ENCODE results near the gene MFAP3L. TPM values are rescaled to one million over a fixed set of nuclear protein-coding genes. Genes with fewer than 3 reads are reported as not detected.

MFAP3L gene
- total and polyA plus RNA-seq, 8 donors: 0.29 to 2.4 (median 0.53) TPM; not detected in 1

DNA sequence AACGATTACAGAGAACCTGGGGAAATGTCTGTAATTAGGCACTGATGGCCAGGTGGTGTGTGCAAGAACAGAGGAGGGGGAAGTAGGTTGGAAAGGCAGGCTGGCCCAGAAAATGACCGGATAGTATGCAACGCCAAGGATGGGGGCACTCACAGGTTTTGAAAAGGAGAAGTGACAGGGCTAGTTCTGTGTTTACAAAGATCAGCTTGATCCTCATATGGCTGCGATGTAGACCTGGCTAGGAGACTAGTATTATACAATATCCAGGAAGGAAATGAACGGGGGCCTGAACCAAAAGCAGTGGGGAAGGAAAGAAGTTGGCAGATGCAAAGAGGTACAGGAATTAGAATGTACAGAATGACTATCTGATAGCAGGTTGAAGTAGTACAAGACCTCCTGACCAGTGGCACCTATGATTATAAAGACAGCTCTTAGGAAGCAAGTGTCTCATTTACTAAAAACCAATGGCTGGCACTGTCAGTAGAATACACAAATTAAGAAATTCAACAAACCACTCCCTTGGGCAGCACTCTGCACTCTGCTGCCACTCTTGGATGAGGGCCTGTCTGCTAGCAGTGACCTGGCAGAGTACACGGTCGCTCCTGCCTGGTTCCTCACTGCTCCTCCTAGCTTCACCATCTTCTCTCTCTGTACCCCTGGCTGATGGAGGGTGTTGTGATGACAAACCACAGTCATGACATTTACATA, 14.1 kb downstream of the MFAP3L start:
- H3K27ac ChIP-seq: no peak overlapping the region
- peaks cover 0 to 11% (median 0%) of the 10 kb centered on the region in 4 donors for H3K4me1 ChIP-seq
- intact Hi-C loops (cut with DNase I; ENCODE audit: low total_unique reads): no loop called here
- H3K4me3 ChIP-seq: no peak overlapping the region
- no peaks in the 10 kb centered on the region for H3K27me3 ChIP-seq
- 57 to 74% (median 65%) methylated on average over 7 of the region's 7 CpGs for WGBS, 5 donors
- no peak for TF ChIP-seq EP300 (IDR thresholded peaks at IDR 0.05)
- no peak for TF ChIP-seq POLR2AphosphoS5 (IDR thresholded peaks at IDR 0.05)
- no peak for TF ChIP-seq POLR2A (IDR thresholded peaks at IDR 0.05)
- TF ChIP-seq, protein P1, sequence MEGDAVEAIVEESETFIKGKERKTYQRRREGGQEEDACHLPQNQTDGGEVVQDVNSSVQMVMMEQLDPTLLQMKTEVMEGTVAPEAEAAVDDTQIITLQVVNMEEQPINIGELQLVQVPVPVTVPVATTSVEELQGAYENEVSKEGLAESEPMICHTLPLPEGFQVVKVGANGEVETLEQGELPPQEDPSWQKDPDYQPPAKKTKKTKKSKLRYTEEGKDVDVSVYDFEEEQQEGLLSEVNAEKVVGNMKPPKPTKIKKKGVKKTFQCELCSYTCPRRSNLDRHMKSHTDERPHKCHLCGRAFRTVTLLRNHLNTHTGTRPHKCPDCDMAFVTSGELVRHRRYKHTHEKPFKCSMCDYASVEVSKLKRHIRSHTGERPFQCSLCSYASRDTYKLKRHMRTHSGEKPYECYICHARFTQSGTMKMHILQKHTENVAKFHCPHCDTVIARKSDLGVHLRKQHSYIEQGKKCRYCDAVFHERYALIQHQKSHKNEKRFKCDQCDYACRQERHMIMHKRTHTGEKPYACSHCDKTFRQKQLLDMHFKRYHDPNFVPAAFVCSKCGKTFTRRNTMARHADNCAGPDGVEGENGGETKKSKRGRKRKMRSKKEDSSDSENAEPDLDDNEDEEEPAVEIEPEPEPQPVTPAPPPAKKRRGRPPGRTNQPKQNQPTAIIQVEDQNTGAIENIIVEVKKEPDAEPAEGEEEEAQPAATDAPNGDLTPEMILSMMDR (IDR thresholded peaks at IDR 0.05): no peak
- DNase-seq: no peak
- no peaks in the 10 kb centered on the region for H3K36me3 ChIP-seq
- no peaks in the 10 kb centered on the region for H3K9me3 ChIP-seq

DNA sequence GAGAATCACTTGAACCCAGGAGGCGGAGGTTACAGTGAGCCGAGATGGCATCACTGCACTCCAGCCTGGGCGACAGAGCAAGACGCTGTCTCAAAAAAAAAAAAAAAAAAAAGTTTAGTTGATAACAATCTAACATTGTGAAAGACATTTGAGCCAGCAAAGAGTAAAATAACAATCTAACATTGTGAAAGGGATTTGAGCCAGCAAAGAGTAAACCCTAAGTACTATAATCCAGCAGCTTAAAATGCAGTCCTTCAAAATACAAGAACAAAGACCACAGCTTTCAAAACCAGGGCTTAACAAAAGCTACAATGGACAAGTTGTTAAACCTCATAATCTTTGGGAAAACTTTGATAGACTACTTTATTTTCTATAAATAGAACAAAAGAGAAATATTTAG, 16.9 kb downstream of the MFAP3L start:
- intact Hi-C loops (cut with DNase I; ENCODE audit: low total_unique reads): no loop called here
- WGBS, 5 donors: 68 to 88% (median 84%) methylated on average over 4 of the region's 4 CpGs
- H3K9me3 ChIP-seq: no peaks in the 10 kb centered on the region
- TF ChIP-seq POLR2A (IDR thresholded peaks at IDR 0.05) (no peak), POLR2AphosphoS5 (IDR thresholded peaks at IDR 0.05) (no peak), EP300 (IDR thresholded peaks at IDR 0.05) (no peak)
- TF ChIP-seq, protein P1 (IDR thresholded peaks at IDR 0.05): no peak
- DNase-seq: no peak
- H3K4me3 ChIP-seq: no peak overlapping the region
- H3K27ac ChIP-seq: no peak overlapping the region
- H3K36me3 ChIP-seq: no peaks in the 10 kb centered on the region
- peaks cover 0 to 11% (median 0%) of the 10 kb centered on the region in 4 donors for H3K4me1 ChIP-seq
- no peaks in the 10 kb centered on the region for H3K27me3 ChIP-seq

DNA sequence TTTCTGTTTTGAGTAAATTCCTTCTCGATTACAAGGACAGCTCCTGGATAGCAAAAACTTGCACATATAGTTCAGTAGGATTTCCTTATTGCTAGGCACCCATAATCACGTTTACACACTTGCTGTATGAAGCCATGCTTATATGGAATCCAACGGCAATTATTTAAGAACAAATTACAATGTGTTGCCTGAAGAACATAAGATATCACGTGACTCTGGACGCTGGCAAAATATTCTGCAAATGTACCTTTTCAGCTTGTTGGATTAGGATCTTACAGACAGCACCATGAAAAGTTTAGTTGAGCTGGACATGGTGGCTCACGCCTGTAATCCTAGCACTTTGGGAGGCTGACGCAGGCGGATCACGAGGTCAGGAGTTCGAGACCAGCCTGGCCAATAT, 17.4 kb downstream of the MFAP3L start:
- no peak for DNase-seq
- H3K27me3 ChIP-seq: no peaks in the 10 kb centered on the region
- H3K9me3 ChIP-seq: no peaks in the 10 kb centered on the region
- TF ChIP-seq EP300 (IDR thresholded peaks at IDR 0.05) (no peak), POLR2A (IDR thresholded peaks at IDR 0.05) (no peak), POLR2AphosphoS5 (IDR thresholded peaks at IDR 0.05) (no peak)
- TF ChIP-seq, protein P1 (IDR thresholded peaks at IDR 0.05): no peak
- peaks cover 0 to 11% (median 0%) of the 10 kb centered on the region in 4 donors for H3K4me1 ChIP-seq
- no peaks in the 10 kb centered on the region for H3K36me3 ChIP-seq
- WGBS, 5 donors: 81 to 94% (median 87%) methylated on average over 10 of the region's 10 CpGs
- no peak overlapping the region for H3K27ac ChIP-seq
- intact Hi-C loops (cut with DNase I; ENCODE audit: low total_unique reads): no loop called here
- H3K4me3 ChIP-seq: no peak overlapping the region

DNA sequence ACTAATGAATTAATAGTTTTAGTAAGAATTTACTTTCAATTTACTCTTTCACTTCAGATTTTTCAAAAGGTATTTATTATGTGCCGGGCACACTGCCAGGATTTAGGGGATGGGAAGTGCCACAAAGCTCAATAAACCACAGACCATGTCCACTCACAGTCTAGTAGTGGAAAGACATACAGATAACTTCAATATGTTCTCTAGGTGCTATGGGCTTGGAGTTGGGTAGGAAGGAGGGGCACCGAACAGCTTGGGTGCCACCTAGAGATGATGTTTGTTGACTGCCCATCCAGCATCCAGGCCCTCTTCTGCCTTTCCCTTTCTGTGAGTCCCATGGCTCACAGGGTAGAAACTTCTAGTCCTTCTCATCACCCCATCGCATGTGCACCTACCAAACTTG, 17.8 kb downstream of the MFAP3L start:
- Histone ChIP-seq H3K4me3 (no peak overlapping the region), H3K9me3 (no peaks in the 10 kb centered on the region), H3K36me3 (no peaks in the 10 kb centered on the region), H3K27me3 (no peaks in the 10 kb centered on the region), H3K4me1 (peaks cover 0 to 11% (median 0%) of the 10 kb centered on the region in 4 donors), H3K27ac (no peak overlapping the region)
- intact Hi-C loops (cut with DNase I; ENCODE audit: low total_unique reads): no loop called here
- TF ChIP-seq, protein P1 (IDR thresholded peaks at IDR 0.05): no peak
- WGBS, 5 donors: 71 to 82% (median 78%) methylated on average over 3 of the region's 3 CpGs
- no peak for DNase-seq

All from stomach (tissue), 9 donors.